Type B pancreatic cell (in vitro differentiated cells): ENCODE results near the gene IMPACT. TPM values are rescaled to one million over a fixed set of nuclear protein-coding genes. Genes with fewer than 3 reads are reported as not detected.

Experiments used
- DNase-seq: peaks from one replicate; pipeline ENCODE4 v3.0.0; 2021; ENCODE audit warnings: mixed read lengths; ENCODE audit not compliant: unreplicated experiment; ENCODE audit errors: extremely low spot score
- H3K27ac Mint-ChIP-seq: 2 replicates; pipeline ENCODE4 v1.8.0; 2021; ENCODE audit warnings: mild to moderate bottlenecking, mixed read lengths
- H3K27me3 Mint-ChIP-seq: 2 replicates; pipeline ENCODE4 v1.8.0; 2021; ENCODE audit warnings: mixed read lengths
- H3K36me3 Mint-ChIP-seq: 2 replicates; pipeline ENCODE4 v1.8.0; 2021; ENCODE audit warnings: mixed read lengths
- H3K4me1 Mint-ChIP-seq: one replicate; pipeline ENCODE4 v1.8.0; 2021; ENCODE audit warnings: mixed read lengths; ENCODE audit not compliant: unreplicated experiment
- H3K4me3 Mint-ChIP-seq: 2 replicates; pipeline ENCODE4 v1.8.0; 2021; ENCODE audit warnings: mild to moderate bottlenecking, mixed read lengths
- H3K9me3 Mint-ChIP-seq: 2 replicates; pipeline ENCODE4 v1.8.0; 2021; ENCODE audit warnings: mixed read lengths
- long read RNA-seq: library from polyadenylated mRNA; unstranded; transcript quantifications from one replicate; pipeline ENCODE4 v2.0.0, GENCODE V29; 2020
- total RNA-seq: library from RNA; stranded (reverse); gene quantifications from 2 replicates; pipeline ENCODE4 v1.2.1, GENCODE V29; 2021; ENCODE audit warnings: low replicate concordance
- TF ChIP-seq, protein P1 (sequence below): fragments of 200-600 bp; sonication (generic); conservative IDR thresholded peaks from 2 replicates; pipeline ENCODE4 v1.5.0; 2021; ENCODE audit warnings: antibody characterized with exemption, mild to moderate bottlenecking

Gene IMPACT
- 34.3 and 35.5 TPM in 2 replicates for total RNA-seq
- long read RNA-seq, transcript IMPACT-201 (11 exons, 3,792 nt), result major isoform, 34 of 47 reads
- long read RNA-seq, partial matches to known transcripts, result 3 of 47 reads
- long read RNA-seq, other reads (novel, unspliced or antisense), result 6 of 47 reads

DNA sequence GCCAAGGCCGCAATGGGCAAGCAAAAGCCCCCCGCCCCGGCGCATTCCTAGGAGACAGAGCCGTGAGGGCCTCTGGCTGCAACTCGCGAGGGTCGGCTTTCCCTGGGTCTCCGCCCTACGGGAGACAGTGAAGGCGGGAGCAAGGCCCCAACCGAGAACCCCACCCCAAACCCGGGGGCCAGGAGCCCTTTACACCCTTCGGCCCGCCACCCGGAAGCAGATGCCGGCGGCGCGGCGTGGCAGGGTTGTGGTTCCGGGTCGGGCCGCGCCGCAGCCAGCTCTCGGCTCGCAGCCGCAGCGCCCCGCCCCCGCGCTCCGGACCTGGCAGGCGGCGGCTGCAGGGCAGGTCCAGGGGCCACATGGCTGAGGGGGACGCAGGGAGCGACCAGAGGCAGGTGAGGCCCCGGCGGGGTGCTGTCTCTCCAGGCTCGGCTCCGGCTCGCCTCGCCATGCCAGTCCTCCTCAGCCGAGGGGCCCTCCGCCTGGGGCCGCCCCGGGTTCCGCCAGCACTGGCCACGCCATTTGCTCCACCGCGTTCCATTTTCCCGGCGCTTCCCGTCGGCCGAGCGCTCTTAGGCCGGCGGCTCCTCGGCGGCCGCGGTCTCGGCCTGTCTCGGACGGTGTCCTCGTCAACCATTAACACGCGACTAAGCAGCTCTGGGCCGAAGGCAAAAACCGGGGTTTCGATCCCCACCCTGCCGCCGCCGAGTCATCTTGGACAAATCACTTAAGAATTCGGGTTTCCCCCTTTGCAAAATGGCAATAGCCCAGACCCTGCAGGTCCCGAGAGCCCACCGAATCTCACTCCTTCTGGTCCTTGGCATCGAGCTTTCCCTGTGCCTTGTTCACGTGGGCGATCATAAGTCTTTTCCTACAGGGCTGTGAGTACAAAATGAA is at the start of gene IMPACT:
Gene IMPACT (plus strand): TSS at position 273 of the 897 bp plus-strand sequence. CDS start 87 bp downstream, at position 360.
- TF ChIP-seq, protein P1, sequence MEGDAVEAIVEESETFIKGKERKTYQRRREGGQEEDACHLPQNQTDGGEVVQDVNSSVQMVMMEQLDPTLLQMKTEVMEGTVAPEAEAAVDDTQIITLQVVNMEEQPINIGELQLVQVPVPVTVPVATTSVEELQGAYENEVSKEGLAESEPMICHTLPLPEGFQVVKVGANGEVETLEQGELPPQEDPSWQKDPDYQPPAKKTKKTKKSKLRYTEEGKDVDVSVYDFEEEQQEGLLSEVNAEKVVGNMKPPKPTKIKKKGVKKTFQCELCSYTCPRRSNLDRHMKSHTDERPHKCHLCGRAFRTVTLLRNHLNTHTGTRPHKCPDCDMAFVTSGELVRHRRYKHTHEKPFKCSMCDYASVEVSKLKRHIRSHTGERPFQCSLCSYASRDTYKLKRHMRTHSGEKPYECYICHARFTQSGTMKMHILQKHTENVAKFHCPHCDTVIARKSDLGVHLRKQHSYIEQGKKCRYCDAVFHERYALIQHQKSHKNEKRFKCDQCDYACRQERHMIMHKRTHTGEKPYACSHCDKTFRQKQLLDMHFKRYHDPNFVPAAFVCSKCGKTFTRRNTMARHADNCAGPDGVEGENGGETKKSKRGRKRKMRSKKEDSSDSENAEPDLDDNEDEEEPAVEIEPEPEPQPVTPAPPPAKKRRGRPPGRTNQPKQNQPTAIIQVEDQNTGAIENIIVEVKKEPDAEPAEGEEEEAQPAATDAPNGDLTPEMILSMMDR, result no peak
- peak within 1 kb of the TSS; percentile 88 for H3K27ac Mint-ChIP-seq
- H3K27me3 Mint-ChIP-seq, result peaks cover 28% of the 10 kb centered on the region
- DNase-seq, result peak; percentile 92
- H3K9me3 Mint-ChIP-seq, result no peaks in the 10 kb centered on the region
- peak within 1 kb of the TSS; percentile 93 for H3K4me3 Mint-ChIP-seq
- H3K36me3 Mint-ChIP-seq, result peaks cover 16% of the 10 kb centered on the region
- H3K4me1 Mint-ChIP-seq, result peaks cover 20% of the 10 kb centered on the region

- Mint-ChIP-seq H3K27ac (no peak overlapping the region), H3K4me1 (peaks cover 5% of the 10 kb centered on the region), H3K27me3 (no peaks in the 10 kb centered on the region), H3K4me3 (no peak overlapping the region), H3K36me3 (peaks cover 15% of the 10 kb centered on the region), H3K9me3 (no peaks in the 10 kb centered on the region)
- no peak for DNase-seq
- TF ChIP-seq, protein P1, result no peak
Observed at GRCh38 chr18:24378598-24378997, 47.9 kb upstream of the IMPACT start.

- DNase-seq, result no peak
- H3K27ac Mint-ChIP-seq, result no peak overlapping the region
- no peaks in the 10 kb centered on the region for H3K9me3 Mint-ChIP-seq
- H3K4me3 Mint-ChIP-seq, result no peak overlapping the region
- H3K27me3 Mint-ChIP-seq, result no peaks in the 10 kb centered on the region
- TF ChIP-seq, protein P1, result no peak
- peaks cover 14% of the 10 kb centered on the region for H3K36me3 Mint-ChIP-seq
- H3K4me1 Mint-ChIP-seq, result peaks cover 9% of the 10 kb centered on the region
Observed at GRCh38 chr18:24380163-24380747, 46.2 kb upstream of the IMPACT start.

DNA sequence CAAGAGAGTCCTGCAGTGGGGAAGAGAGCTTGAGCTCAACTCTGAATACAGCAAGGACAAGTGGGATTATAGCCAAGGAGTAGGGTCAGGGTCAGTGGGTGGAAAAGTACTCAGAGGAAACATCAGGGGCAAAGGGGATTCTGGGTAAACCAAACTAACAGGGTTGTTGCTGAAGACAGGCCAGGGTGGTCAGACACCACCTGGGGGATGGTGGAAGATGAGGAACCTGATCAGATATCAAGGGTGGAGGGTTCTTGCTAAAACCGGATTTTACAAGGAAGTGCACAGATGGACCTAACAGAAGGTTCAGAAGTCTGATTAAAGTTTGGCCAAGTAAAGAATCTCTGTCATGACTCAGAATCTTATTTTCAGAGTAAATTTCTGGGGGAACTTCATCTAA is 45.3 kb upstream of the IMPACT start:
- Mint-ChIP-seq H3K27ac (no peak overlapping the region), H3K36me3 (peaks cover 9% of the 10 kb centered on the region), H3K4me3 (no peak overlapping the region), H3K9me3 (no peaks in the 10 kb centered on the region), H3K27me3 (no peaks in the 10 kb centered on the region), H3K4me1 (peaks cover 14% of the 10 kb centered on the region)
- TF ChIP-seq, protein P1, result no peak
- no peak for DNase-seq

DNA sequence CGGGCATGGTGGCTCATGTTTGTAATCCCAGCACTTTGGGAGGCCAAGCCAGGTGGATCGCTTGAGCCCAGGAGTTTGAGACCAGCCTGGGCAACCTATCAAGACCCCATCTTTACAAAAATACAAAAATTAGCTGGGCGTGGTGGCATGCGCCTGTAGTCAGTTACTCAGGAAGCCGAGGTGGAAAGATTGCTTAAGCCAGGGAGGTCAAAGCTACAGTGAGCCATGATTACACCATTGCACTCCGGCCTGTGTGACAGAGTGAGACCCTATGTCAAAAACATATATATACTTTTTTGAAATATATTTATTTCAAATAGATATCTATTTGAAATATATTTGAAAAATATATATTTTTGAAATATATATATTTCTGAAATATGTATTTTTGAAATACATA is 39.8 kb upstream of the IMPACT start:
- Mint-ChIP-seq H3K36me3 (peaks cover 10% of the 10 kb centered on the region), H3K4me3 (no peak overlapping the region), H3K9me3 (no peaks in the 10 kb centered on the region), H3K27me3 (no peaks in the 10 kb centered on the region), H3K4me1 (peaks cover 11% of the 10 kb centered on the region), H3K27ac (no peak overlapping the region)
- DNase-seq, result no peak
- TF ChIP-seq, protein P1, result no peak
